Epithelial cell of esophagus (primary cell): ENCODE measurements around the gene SCLT1.

ENCODE experiments used
- DNase-seq: peaks from one replicate; pipeline ENCODE4 v3.0.0; 2010; ENCODE audit warnings: low read depth
- H3K4me3 ChIP-seq: 2 replicates; pipeline ENCODE4 v1.5.1; 2011; ENCODE audit warnings: mild to moderate bottlenecking, low read length, control low read depth
- TF ChIP-seq, protein P1 (sequence below): IDR thresholded peaks from 2 replicates; pipeline ENCODE4 v1.5.1; 2011; ENCODE audit warnings: low read depth, mild to moderate bottlenecking, low read length, control low read depth, inconsistent platforms; ENCODE audit not compliant: insufficient read depth; ENCODE audit errors: missing control alignments

Gene SCLT1

DNA sequence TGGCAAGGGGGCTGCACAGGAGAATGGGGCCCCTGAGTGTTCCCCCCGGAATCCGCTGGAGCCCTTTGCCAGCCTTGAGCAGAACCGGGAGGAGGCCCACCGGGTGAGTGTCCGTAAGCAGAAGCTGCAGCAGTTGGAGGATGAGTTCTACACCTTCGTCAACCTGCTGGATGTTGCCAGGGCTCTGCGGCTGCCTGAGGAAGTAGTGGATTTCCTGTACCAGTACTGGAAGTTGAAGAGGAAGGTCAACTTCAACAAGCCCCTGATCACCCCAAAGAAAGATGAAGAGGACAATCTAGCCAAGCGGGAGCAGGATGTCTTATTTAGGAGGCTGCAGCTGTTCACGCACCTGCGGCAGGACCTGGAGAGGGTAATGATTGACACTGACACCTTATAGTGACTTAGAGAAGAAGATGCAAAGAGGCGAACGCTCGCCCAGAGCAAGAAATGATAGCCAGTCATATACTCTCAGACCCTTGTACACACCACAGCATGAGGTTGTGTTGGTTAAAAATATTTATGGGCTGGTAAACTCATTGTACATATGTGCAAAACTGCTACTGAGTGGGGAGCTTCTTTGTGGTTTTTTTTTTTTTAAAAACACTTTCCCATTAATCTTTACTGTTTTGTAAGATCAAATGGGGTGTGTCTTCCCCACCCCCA lies 231.4 kb downstream of the SCLT1 start:
- TF ChIP-seq, protein P1, sequence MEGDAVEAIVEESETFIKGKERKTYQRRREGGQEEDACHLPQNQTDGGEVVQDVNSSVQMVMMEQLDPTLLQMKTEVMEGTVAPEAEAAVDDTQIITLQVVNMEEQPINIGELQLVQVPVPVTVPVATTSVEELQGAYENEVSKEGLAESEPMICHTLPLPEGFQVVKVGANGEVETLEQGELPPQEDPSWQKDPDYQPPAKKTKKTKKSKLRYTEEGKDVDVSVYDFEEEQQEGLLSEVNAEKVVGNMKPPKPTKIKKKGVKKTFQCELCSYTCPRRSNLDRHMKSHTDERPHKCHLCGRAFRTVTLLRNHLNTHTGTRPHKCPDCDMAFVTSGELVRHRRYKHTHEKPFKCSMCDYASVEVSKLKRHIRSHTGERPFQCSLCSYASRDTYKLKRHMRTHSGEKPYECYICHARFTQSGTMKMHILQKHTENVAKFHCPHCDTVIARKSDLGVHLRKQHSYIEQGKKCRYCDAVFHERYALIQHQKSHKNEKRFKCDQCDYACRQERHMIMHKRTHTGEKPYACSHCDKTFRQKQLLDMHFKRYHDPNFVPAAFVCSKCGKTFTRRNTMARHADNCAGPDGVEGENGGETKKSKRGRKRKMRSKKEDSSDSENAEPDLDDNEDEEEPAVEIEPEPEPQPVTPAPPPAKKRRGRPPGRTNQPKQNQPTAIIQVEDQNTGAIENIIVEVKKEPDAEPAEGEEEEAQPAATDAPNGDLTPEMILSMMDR = no peak
- DNase-seq = no peak

DNA sequence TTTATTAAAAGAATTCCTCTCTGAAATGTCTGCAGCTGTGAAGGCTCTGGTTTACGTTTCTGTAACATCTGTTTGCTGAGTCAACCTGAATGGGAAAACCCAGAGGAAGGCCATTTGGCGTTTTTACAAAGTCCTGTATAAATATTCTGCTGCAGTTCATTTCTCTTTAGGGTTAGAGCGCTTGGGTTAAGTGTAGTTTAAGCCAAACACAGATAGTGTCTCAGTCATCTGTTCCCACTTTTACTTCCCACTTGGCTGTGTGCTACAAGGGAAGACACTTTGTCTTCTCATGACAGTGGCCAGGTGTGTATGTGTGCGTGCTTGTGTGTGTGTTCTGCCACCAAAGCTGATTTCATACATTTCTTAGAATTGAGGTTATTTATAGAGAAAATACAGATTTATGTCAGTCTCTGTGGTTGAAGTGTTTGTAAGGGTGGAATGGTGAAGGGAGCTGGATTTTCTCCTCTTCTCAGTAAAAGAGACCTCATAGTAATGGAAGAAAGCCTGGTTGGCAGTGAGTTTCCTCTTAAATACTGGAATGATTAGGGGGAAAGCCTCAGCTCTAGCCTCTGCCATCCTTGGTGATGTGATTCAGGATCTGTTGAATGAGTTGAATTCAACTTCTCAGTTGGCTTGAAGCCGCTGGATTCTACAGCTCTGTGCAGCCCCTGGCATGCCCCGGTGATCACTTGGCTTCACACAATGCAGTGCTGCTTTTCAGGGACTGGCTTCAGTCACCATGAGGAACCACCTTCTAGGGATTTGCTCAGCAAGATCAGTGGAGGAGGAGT lies 233.3 kb downstream of the SCLT1 start:
- no peak overlapping the region for H3K4me3 ChIP-seq
- TF ChIP-seq, protein P1 = no peak
- DNase-seq = no peak

More for the DNA sequence above, 231.4 kb downstream of the SCLT1 start:
- H3K4me3 ChIP-seq = no peak overlapping the region

DNA sequence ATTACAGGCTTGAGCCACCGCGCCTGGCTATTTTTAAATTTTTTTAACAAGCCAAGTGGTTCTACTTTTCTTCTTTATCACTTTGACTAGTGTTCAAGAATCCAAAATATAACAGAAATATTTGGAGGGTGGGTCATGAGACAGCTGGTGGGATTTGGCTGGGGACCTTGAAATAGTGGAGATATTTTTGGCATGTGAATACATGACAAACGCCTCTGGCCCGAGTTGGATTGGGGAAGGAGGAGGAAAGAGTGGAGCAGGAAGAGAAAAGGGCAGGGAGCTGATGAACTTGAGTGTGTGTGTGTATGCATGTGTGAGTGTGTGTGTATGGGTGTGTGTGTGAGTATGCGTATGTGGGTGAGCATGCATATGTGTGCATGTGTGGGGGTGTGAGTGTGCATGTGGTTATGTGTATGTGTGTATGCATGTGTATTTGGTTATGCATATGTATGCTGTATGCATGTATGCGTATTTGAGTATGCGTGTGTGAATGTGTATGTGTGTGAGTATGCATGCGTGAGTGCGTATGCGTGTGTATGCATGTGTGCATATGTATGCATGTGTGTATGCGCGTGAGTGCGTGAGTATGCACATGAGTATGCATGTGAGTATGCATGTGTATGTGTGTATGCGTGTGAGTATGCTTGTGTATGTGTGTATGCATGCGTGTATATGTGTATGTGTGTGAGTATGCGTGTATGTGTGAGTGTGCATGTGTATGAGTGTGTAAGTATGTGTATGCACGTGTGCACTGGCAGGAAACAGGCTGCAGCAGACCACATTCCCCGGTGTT lies 234.3 kb downstream of the SCLT1 start:
- TF ChIP-seq, protein P1 = no peak
- DNase-seq = no peak
- H3K4me3 ChIP-seq = no peak overlapping the region

DNA sequence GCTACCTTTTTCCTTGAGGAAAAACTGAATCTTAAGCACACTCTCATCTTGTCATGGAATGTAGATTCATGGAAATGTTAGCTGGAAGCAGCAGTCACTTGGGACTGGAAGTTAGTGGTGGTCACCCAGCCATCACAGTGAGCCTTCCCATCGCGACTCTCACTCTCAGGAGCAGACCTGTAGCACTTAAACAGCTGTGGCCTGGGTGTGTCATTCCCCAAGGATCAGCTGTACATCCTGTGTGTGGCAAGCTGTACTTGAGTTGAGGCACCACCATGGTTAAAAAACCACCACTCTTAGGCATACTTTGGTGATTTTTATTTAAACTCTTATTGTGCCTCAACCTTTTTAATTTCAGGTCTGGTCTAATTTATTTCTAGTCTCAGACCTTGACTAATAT lies 237.1 kb downstream of the SCLT1 start:
- TF ChIP-seq, protein P1 = no peak
- no peak for DNase-seq
- no peak overlapping the region for H3K4me3 ChIP-seq

DNA sequence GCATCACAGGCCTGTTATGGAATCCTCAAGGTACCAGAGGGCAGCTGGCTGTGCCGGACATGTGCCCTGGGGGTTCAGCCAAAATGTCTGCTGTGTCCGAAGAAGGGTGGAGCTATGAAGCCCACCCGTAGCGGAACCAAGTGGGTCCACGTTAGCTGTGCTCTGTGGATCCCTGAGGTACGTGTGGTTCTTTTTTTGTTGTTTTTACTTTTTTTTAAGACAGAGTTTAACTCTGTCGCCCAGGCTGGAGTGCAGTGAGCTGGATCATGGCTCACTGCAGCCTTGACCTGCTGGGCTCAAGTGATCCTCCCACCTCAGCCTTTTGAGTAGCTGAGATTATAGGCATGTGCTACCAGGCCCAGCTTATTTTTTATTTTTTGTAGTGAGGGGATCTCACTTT lies 237.7 kb downstream of the SCLT1 start:
- DNase-seq = no peak
- no peak overlapping the region for H3K4me3 ChIP-seq
- TF ChIP-seq, protein P1 = no peak

- no peak overlapping the region for H3K4me3 ChIP-seq
- no peak for DNase-seq
- TF ChIP-seq, protein P1 = no peak
Observed at GRCh38 chr4:128854433-128854832, 238.9 kb downstream of the SCLT1 start.
